ENCODE results near the gene GNG7. TPM values are rescaled to one million over a fixed set of nuclear protein-coding genes. Genes with fewer than 3 reads are reported as not detected.

GNG7 gene
- total RNA-seq, 1 donor from 2014 or later = 5.5 TPM

DNA sequence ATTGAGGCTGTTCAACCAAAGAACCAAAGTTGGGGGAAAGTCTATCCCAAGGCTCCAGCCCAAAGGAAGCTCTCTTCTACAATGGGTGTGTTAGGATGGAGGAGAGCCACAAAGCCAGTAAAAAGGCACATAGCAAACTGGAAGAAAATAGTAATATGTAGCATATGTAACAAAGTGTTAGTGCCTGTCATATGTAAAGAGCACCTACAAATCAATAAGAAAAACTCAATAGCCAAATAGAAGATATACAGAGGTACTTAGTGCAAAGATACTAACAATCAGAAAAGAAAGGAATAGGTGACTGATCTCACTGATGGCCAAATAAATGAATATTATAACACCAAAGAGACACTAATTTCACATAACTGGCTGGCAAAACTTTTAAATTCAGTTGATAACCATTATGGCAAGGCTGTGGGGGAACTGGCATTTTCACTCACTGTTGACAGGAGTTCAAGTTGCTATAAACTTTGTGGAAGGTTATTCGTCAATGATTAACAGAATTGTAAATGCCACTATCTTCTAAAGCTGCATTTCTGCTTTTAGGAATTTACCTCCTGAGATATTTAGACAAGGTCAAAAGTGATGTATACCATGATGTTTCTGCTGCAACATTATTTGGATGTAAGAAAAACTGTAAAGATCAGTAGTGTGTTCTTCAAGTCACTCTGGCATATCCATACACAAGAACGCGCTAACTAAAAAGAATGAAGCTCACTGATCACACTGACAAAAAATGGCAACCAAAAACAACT, 110.8 kb downstream of the GNG7 start:
- TF ChIP-seq, protein P1, sequence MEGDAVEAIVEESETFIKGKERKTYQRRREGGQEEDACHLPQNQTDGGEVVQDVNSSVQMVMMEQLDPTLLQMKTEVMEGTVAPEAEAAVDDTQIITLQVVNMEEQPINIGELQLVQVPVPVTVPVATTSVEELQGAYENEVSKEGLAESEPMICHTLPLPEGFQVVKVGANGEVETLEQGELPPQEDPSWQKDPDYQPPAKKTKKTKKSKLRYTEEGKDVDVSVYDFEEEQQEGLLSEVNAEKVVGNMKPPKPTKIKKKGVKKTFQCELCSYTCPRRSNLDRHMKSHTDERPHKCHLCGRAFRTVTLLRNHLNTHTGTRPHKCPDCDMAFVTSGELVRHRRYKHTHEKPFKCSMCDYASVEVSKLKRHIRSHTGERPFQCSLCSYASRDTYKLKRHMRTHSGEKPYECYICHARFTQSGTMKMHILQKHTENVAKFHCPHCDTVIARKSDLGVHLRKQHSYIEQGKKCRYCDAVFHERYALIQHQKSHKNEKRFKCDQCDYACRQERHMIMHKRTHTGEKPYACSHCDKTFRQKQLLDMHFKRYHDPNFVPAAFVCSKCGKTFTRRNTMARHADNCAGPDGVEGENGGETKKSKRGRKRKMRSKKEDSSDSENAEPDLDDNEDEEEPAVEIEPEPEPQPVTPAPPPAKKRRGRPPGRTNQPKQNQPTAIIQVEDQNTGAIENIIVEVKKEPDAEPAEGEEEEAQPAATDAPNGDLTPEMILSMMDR (IDR thresholded peaks at IDR 0.05) = no peak
- intact Hi-C loops (cut with DNase I) = no loop called here
- no peaks in the 10 kb centered on the region for H3K36me3 ChIP-seq
- DNase-seq = no peak
- H3K4me1 ChIP-seq = peaks cover 4% of the 10 kb centered on the region
- ATAC-seq = no peak
- H3K9me3 ChIP-seq = no peaks in the 10 kb centered on the region
- no peaks in the 10 kb centered on the region for H3K27me3 ChIP-seq
- no peak overlapping the region for H3K4me3 ChIP-seq
- H3K27ac ChIP-seq = no peak overlapping the region

DNA sequence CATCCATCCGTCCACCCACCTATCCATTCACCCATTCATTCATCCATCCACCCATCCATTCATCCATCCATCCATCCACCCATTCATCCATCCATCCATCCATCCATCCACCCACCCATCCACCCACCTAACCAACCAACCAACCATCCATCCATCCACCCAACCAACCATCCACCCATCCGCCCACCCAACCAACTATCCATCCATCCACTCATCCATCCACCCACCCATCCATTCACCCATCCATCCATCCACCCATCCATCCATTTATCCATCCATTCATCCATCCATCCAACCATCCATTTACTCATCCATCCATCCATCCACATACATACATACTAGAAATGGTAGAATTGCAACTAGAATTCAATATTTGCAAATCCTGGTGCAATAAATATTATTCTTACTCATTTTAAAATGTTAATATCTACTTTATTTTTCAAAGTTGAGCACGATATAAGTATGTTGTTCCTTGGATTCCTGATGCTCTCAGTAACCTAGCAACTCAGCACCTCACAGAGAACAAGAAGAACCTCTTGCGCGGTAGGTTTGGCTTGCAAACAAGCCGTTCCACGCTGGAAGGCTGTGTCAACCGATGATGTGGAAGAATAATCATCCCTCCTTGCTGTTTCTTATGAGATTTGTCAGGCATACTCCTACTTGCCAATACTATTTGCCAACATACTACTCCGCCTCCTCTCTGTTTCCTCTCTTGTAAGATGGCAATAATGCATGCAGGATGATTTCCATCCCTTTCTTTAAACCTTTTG, 111.7 kb downstream of the GNG7 start:
- Histone ChIP-seq H3K36me3 (no peaks in the 10 kb centered on the region), H3K27ac (no peak overlapping the region), H3K4me1 (peaks cover 4% of the 10 kb centered on the region), H3K4me3 (no peak overlapping the region), H3K27me3 (no peaks in the 10 kb centered on the region), H3K9me3 (no peaks in the 10 kb centered on the region)
- ATAC-seq (no peak), DNase-seq (no peak)
- intact Hi-C loops (cut with DNase I) = no loop called here
- TF ChIP-seq, protein P1 (IDR thresholded peaks at IDR 0.05) = no peak

DNA sequence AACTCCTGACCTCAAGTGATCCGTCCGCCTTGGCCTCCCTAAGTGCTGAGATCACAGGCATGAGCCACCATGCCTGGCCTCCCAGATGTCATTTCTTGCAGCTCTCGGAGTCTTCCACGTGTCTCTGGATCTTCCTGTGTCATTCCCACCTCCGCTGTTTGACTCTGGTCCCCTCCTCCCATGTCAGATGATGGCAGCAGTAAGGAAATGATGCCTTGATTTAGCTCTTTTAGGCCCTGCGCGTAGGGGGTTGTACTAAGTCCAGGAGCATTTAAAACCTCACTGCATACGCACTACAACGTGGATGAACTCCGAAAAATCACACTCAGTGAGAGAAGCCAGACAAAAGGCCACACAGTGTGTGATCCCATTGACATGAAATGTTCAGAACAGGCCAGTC, 113.1 kb downstream of the GNG7 start:
- intact Hi-C loops (cut with DNase I) = no loop called here
- H3K36me3 ChIP-seq = no peaks in the 10 kb centered on the region
- TF ChIP-seq, protein P1 (IDR thresholded peaks at IDR 0.05) = no peak
- H3K4me3 ChIP-seq = no peak overlapping the region
- peaks cover 4% of the 10 kb centered on the region for H3K4me1 ChIP-seq
- H3K27ac ChIP-seq = no peak overlapping the region
- H3K27me3 ChIP-seq = no peaks in the 10 kb centered on the region
- ATAC-seq (no peak), DNase-seq (no peak)
- H3K9me3 ChIP-seq = no peaks in the 10 kb centered on the region

DNA sequence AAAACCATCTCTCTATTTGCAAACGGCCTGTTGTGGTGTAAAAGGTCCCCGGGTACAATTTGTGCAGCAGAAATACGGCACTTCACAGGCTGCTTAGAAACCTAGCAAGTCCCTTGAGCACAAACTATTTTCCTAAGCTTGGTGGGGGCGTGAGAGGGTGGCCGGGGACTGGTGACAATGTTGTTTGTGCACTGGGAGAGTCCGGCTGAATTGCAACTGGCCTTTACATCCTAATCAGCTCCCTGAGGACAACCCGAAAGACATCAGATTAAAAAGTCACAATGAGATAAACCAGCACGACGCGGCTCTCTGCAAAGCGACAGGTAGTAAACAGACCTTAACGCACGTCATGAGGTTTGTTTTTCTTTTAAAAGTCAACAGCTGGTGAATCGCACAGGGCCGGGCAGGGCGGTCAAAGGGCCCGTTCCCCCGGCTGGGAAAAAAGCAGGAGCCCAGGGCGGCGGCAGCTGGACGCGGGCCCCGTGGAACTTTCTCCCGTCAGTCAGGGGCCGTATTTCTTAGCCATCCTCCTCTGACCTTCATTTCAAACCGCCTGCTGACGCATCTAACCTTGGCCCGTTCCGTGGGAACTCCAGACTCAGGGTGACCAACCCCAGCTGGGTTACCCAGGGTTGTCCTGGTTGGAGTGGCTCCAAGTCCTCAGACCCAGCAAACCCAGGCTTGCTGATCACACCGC, 114.3 kb downstream of the GNG7 start:
- Histone ChIP-seq H3K27me3 (no peaks in the 10 kb centered on the region), H3K36me3 (no peaks in the 10 kb centered on the region), H3K9me3 (no peaks in the 10 kb centered on the region), H3K4me3 (no peak overlapping the region), H3K4me1 (peaks cover 4% of the 10 kb centered on the region), H3K27ac (no peak overlapping the region)
- DNase-seq (no peak), ATAC-seq (peak; percentile 39)
- TF ChIP-seq, protein P1 (IDR thresholded peaks at IDR 0.05) = no peak
- intact Hi-C loops (cut with DNase I) = no loop called here

DNA sequence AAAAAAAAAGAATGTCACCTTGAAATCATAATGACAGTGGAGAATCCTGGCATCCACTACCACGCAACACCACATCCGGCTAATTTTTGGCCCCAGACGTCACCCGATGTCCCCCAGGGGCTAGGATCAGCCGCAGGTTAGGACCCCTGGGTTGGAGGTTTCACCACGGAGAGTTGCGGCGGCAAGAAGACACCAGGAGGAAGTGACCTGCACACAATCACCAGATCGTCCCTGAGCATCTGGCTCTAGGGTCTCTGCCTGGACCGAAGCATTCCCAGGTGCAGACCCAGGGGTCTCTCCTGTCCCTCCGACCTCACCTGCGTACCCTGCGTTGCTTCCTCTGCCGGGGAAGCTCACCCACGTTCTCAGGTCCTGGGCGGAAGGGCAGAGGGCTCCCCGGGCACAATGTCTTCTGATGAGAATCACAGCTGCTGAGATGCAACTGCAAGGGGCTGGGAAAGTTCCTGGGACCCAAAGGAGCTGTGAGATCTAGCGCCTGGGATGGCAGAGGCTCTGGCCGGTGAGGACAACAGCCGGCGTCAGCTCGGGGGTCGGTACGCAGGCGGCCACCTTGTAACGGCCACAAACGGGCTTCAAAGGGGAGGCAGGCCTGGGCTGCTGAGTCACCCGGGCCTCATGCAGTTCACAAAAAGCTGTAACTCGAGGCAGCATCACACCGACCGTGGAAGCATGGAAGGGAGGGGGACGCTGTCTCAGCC, 115.3 kb downstream of the GNG7 start:
- no peaks in the 10 kb centered on the region for H3K9me3 ChIP-seq
- no peak for DNase-seq
- ATAC-seq = no peak
- H3K27ac ChIP-seq = peak overlapping the region; percentile 24
- H3K4me3 ChIP-seq = no peak overlapping the region
- no peaks in the 10 kb centered on the region for H3K36me3 ChIP-seq
- intact Hi-C loops (cut with DNase I) = no loop called here
- TF ChIP-seq, protein P1 (IDR thresholded peaks at IDR 0.05) = no peak
- no peaks in the 10 kb centered on the region for H3K27me3 ChIP-seq
- H3K4me1 ChIP-seq = peaks cover 4% of the 10 kb centered on the region

Measured in upper lobe of right lung (tissue), 1 donor.